Erythroblast (primary cell): Measurements from ENCODE around the gene HECW1.

ENCODE experiments used
- GATA1 ChIP-seq: IDR thresholded peaks from 2 replicates; pipeline ENCODE4 v1.6.1; 2011; ENCODE audit warnings: low read depth, mild to moderate bottlenecking, control low read depth, low read length, moderate library complexity
- POLR2A ChIP-seq: IDR thresholded peaks from 2 replicates; pipeline ENCODE4 v1.6.1; 2011; ENCODE audit warnings: mild to moderate bottlenecking, low read length

GRCh38 chr7:43594020-43594419, 481.6 kb downstream of the HECW1 start:
- TF ChIP-seq POLR2A = no peak
- no peak for TF ChIP-seq GATA1
